ENCODE results near the gene PDGFB.

- TF ChIP-seq CREB1 (IDR thresholded peaks at IDR 0.05) (no peak), CREB1 (CRISPR knock-in tag; IDR thresholded peaks at IDR 0.05) (no peak), KAT7 (CRISPR knock-in tag; IDR thresholded peaks at IDR 0.05; ENCODE audit: borderline replicate concordance) (no peak)
These were observed 1.2 kb downstream of the PDGFB start for GRCh38 chr22:39243439-39244135.

Data from K562 (cell line).